HG02610 (cell line): ENCODE measurements around the gene CDX1.

ENCODE experiments used
- ATAC-seq: cut with Tn5 transposase; IDR thresholded peaks from one replicate; pipeline ENCODE4 v1.9.1; 2021; ENCODE audit warnings: mild to moderate bottlenecking, moderate library complexity; ENCODE audit not compliant: unreplicated experiment

CDX1 gene

GRCh38 chr5:150166650-150167511 lies at the start of gene CDX1:
Gene CDX1, plus strand, starts transcription at chr5:150166778. Its CDS starts 99 bp downstream, at chr5:150166877.
- ATAC-seq, result no peak

GRCh38 chr5:150117945-150118560 lies 48.5 kb upstream of the CDX1 start:
- no peak for ATAC-seq

DNA sequence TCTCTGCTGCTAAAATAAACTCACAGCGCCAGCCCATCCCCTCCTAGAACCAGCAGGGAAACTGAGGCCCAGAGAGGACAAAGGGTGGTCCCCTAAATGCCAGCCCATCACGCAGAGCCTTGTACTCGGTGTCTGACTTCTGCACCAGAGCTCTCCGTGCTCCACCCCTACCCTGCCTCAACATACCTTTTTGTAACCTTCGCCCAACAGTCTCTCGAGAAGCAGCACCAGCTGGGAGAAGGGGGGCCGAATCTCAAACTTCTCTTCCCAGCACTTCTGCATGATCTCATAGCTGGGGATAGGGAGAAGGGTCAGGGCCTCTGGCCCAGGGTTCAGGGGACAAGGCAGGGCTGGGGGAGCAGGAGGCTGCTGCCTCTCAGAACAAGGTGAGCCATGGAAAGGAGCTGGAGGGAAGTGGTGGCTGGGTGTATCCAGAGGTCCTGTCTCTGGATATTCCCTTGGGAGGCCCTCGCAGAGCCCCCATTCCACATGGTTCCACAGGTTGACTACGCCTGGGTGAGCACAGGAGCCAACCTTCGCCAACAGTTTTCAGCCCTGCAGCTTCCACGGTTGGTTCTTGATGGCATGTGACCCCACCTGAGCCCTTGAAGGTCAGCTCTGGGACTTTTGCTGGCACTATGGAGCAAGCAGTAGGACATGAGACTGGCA lies 47.9 kb upstream of the CDX1 start:
- ATAC-seq, result no peak

DNA sequence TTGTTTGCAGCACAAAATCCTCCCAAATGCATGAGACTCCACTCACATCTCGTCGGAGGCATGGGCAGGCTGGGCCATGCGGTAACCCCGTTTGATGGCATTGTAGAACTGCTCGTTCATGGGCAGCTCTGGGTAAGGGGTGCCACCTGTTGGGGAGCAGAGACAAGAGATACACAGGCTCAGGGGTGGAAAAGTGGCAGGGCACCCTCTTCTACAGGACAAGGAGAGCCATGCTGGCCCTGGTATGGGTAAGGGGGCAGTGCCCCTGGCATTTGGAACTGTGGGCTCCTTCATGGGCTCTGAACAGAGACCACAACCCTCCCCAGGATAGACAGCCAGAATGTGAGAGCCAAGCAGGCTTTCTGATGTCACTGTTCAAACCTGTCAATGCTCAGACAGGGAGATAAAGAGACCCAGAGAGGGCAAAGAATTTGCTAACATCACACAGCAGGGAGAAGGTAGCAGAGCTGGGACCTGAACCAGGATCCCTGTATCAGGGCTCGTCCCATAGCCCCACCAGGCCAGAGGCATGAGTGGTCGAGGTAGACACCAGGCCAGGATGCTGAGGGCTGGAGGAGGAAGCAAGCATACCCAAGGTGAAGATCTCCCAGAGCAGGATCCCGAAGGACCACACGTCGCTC lies 47.0 kb upstream of the CDX1 start:
- ATAC-seq, result no peak

GRCh38 chr5:150120062-150120441 lies 46.5 kb upstream of the CDX1 start:
- ATAC-seq, result no peak

DNA sequence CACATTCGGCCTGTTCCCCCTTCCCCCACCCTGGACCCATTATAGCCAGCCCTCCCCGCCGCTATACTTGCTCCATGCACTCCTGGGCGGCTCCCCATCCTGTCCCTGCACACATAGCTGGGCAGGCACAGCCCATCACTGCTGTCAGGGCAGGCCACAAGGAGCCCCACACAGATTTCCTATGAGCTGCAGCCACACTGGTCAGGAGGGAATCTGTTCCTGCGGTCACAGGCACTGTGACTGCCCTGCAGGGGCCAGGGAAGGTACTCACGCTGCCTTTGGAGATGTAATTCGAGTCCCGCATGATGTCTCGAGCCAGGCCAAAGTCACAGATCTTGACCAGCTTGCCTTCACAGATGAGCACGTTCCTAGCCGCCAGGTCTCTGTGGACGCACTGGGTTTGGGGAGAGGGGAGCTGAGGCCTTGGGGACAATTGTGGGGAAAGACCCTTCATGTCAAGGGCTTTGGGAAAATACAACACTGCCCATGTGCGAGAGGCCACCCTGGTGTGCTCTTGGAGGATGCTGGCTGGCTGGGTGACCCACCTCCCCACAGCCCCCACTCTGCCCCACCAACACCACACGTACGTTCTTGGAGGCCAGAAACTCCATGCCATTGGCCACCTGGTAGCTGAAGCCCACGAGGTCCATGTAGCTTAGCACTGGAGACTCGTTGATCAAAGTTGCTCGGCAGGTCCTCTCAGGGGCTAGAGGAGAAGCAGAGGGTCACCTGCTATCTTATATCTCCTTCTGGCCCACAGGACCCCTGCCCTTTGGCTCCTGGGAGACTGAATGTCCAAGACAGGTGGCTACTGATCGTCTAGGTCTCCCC lies 45.7 kb upstream of the CDX1 start:
- no peak for ATAC-seq

DNA sequence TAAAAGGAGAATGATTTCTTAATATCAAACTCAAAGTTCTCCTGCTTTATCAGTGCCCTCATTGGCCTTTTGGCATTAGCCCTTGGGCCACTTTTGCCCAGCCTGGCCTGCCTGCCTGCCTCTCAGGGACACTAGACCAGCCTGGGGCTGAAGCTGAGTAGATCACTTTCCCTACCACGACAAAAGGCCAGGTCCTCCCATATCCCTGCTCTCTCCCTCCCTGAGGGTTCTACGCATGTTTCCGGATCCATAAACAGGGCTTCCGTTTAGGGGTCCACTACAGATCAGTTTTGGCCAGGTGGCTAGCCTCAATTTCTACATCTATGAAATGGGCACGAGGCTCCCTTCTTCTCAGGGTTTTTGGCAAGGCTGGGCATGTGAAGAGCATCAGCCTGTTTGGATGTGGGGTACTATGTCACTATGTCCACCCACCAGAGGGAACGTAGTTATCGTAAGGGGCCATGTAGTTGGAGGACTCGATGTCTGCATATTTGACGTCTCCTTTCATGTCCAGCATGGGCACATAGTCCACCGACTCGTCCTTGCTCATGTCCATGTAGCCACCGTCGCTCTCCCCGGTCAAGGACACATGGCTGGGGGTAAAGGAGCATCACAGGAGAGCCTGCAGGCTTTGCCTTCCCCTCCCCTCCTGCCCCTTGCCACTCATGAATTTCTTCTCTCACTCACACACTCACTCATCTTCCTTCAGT lies 45.0 kb upstream of the CDX1 start:
- ATAC-seq, result no peak

DNA sequence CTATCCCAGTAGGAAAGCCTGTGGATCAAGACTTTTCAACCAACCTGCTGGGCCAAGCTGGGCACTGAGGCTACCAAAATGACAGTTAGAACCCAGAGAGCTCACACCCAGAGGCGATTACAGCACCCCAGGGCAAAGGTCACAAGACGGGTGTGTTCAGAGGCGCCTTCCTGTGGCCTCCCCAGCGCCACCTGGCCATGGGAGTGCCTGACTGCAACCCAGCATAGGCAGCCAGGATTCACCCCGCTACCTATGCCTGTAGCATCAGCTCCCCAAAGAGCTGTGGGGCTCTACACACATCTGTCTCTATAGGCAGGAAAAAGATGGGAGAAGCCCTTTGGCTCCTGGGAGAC lies 44.4 kb upstream of the CDX1 start:
- ATAC-seq, result peak; percentile 56

- ATAC-seq, result no peak
These were observed 43.8 kb upstream of the CDX1 start for GRCh38 chr5:150122536-150123481.

GRCh38 chr5:150123542-150123941 lies 43.0 kb upstream of the CDX1 start:
- ATAC-seq, result no peak

DNA sequence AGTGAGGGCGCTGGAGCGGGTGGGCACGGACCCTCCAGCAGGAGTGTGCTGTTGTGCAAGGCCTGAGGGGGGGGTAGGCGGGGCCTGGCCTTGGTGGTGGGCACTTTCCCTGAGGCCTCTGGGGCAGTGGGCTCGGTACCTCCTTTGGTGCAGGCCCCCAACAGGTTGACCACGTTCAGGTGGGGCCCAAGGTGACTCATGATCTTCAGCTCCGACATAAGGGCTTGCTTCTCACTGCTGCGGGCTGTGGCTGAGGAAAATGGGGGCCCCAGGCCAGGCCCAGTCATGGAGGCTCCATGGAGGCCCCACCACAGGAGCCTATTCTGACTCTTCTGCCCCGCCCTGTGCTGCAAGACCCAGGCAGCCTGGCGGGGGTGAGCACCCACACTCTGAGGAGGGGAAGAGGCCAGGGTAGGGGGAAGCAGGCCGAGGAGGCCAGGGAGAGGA lies 42.4 kb upstream of the CDX1 start:
- ATAC-seq, result no peak

DNA sequence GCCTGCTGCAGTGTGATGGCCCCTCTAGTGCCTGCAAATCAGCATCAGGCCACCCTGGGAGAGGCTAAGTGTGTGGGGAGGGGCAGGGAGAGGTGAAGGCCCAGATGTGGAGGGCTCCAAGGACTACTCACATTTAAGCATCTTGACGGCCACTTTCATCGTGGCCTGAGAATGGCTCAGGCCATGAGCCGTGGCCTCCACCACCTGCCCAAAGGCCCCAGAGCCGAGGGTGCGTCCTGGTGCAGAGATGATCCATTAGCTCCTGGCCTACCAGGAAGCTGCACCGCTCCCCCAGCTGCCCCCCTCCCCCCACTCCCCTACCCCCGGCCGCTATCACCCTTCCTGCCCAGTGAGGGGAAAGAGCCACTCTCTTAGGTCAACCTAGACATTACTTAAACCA lies 42.0 kb upstream of the CDX1 start:
- ATAC-seq, result no peak

DNA sequence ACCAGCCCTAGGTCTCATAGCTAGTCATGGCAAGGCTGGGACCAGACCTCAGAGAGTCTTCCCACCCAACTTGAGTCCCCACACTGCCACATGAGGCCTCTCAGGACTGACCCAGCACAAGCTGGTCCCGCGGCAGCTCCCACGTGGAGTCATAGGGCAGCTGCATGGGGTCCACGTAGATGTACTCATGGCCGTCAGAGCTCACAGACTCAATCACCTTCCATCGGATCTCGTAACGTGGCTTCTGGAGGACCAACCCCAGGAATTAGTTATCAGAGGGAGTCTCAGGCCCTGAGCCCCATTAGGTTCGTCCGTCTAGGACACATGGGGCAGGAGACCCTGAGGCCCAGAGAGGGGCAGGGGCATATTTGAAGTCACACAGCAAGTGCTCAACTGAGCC lies 41.2 kb upstream of the CDX1 start:
- ATAC-seq, result no peak

GRCh38 chr5:150126199-150126920 lies 40.2 kb upstream of the CDX1 start:
- no peak for ATAC-seq

DNA sequence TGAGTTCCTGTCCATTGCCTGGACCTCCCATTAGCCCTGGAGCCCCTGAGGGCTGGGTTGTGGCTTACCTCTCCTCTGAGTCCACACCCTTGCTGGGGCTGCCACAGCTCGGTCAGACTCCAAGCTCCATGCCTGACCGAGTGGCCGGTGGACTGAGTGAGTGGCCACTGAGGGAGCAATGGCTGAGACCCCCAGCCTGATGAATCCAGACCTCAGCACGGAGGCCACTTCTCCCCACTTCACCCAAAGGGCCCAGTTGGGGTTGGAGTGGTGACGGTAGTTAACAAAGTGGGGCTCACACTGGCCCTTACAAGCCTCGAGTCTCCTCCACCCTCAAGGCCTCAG lies 39.7 kb upstream of the CDX1 start:
- no peak for ATAC-seq

- ATAC-seq, result no peak
These were observed 37.1 kb upstream of the CDX1 start for GRCh38 chr5:150129454-150129812.

DNA sequence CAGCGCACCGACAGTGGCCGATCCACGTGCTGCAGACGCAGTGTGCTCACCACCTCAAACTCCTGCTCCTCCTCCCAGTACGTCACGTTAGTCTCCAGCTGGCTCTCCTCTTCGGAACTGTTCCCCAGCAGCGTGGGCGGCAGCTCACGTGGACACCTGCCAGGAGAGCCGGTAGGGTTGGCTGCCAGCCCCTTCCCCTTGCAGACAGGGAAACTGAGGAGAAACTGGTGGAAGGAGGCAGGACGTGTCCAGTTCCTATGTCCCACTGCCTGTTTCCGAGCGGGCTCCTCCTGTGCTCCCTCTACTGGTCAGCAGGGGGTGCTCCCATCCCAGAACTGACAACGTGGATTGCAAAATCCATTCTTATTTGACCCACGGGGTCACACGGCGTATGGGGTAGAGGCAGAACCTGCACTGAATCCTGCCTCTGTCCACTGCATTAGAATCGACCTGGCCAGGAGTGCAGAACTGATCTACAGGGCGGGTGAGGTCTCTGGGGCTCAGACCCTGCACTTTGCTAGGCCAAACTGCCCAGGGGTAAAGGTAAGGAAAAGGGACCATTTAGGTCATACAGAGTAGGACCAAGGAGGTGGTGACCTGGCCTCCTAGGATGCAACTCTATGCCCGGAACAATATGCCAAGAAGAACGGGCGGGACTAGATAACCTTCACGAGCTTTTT lies 36.6 kb upstream of the CDX1 start:
- peak; percentile 53 for ATAC-seq

GRCh38 chr5:150130493-150130922 lies 36.1 kb upstream of the CDX1 start:
- no peak for ATAC-seq
